ENCODE measurements around the gene HASPIN.
A peak's percentile ranks its signal among the peaks of the same experiment; 100 is the strongest.

Gene HASPIN

DNA sequence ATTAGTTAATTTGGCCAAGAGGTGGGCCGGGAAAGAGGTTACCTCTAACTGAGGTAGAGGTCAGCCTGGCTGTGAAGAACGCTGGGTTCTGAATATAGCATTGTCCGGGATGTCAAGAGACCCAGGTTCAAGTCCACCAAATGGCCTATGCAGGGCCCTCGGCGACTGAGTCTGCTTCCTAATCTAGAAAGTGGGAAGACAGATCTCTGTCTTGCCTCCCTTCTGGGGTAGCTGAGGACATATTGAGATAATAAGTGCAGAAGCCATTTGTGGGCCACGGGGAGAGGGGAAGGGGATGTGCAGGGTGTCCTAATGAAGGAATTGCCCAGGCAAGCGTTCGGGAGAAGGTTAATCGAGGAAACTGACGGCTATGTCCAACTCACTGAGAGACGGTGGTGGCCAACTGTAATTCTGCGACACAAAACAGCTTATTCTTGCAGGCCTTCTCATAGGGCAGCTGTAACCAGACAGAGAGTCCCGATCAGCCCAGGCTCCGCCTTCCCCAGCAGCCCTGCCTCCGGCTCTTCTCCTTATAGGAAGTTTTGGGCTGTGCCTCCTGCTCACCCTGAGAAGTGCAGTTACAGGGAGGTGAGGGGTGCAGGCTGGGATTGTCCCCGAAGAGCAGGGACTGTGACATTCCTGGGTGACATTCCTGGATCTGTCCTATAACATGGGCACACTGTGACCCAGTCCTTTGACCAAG lies 15.9 kb downstream of the HASPIN start:
- no peak for DNase-seq

GRCh38 chr17:3740611-3741073 lies 16.9 kb downstream of the HASPIN start:
- DNase-seq = no peak

- DNase-seq = no peak
These were observed 20.3 kb downstream of the HASPIN start for GRCh38 chr17:3744014-3744413.

DNA sequence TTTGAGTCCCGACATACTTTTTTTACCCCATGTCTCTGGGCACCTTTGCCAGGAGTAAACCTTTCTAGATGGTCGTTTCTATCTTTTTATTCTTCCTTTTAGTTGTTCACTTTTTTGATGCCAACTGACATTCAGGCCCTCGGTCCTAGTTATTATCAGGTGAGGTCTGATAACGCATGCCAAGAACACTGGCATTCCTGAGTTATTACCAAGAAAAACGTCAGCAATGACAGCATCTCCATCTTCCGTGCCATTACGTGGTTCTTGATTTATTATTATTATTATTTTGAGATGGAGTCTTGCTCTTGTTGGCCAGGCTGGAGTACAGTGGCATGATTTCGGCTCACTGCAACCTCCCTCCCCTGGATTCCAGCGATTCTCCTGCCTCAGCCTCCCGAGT lies 21.4 kb downstream of the HASPIN start:
- no peak for DNase-seq

DNA sequence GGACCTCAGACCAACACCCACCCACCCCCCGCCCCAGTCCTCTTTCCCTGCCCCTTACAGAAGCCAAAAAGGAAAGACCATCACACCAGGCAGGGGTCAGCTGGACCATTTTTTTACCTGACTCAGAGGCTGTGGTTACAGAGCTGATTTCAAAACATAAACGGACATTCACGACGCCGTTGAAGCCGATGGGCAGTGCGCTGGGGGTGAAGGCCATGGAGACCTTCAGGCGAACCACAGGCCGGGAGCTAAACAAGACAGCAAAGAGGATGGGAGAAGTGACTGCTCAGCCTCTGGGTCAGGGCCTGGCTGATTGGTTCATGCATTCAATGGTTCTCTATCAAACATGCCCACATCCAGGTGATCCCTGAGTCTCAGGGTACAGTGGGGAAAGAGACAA lies 24.1 kb downstream of the HASPIN start:
- no peak for DNase-seq

GRCh38 chr17:3748576-3748975 lies 24.9 kb downstream of the HASPIN start:
- DNase-seq = no peak

- no peak for DNase-seq
These were observed 26.6 kb downstream of the HASPIN start for GRCh38 chr17:3750296-3750695.

- no peak for DNase-seq
These were observed 27.2 kb downstream of the HASPIN start for GRCh38 chr17:3750926-3751325.

DNA sequence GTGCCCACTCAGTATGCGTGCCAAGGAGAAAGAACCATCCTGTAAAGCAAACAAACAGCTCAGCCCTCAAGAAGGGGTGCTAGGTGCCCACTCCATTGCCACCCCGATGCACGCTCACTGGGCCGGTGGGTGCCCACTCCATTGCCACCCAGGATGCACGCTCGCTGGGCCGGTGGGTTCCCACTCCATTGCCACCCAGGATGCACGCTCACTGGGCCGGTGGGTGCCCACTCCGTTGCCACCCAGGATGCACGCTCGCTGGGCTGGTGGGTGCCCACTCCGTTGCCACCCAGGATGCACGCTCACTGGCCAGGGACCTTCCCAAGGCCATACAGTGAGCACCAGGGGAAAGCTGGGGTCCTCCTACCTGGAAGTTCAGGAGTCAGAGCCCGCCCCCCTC lies 28.1 kb downstream of the HASPIN start:
- no peak for DNase-seq

DNA sequence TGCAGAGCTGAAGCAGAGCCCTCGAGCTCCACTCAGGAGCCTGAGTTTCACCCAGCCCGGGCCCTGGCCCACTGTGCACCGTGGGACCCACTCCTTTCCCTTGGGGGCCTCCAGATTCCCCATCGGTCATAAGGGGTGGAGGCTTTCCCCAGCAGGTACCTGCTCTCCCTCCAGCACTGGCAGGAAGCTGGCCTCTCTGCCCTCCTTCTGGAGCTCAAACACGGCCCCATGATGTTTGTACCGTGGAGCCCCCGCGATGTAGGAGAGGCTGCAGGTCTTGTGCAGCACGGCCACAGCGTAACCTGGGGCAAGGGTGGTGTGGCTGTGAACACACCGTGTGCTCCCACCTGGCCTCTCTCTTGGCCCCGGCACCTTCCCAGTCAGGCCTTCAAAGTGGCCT lies 29.9 kb downstream of the HASPIN start:
- no peak for DNase-seq

- no peak for DNase-seq
These were observed 30.4 kb downstream of the HASPIN start for GRCh38 chr17:3754066-3754457.

DNA sequence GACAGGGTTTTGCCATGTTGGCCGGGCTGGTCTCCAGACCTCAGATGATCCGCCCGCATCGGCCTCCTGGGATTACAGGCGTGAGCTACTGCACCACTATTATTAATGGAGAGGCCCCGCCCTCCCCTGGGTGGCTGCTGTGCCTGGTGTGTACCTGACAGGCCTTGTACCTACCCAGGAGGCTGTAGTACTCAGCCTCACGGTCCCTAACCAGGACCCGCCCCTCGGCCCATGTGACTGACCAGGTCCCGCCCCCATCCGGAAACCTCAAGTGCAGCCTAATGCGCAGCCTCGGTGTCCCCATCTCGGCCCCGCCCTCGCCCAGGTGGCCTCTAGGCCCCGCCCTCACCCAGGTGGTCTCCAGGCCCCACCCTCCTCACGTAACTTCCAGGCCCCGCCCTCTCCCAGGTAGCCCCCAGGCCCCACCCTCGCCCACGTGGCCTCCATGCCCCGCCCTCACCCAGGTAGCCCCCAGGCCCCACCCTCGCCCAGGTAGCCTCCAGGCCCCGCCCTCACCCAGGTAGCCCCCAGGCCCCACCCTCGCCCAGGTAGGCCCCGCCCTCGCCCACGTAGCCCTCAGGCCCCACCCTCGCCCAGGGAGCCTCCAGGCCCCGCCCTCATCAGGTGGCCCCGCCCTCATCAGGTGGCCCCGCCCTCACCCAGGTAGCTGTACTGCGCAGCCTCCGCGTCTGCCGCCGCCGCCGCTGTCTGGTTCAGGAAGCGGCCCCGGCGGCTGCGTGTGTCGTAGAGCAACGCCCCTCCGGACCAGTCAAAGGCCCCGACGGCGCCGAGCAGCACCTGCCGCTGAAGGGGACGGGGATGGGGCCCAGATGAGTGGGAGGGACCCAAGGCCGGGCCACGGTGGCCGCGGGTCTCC lies 31.0 kb downstream of the HASPIN start:
- peak; percentile 83 for DNase-seq

DNA sequence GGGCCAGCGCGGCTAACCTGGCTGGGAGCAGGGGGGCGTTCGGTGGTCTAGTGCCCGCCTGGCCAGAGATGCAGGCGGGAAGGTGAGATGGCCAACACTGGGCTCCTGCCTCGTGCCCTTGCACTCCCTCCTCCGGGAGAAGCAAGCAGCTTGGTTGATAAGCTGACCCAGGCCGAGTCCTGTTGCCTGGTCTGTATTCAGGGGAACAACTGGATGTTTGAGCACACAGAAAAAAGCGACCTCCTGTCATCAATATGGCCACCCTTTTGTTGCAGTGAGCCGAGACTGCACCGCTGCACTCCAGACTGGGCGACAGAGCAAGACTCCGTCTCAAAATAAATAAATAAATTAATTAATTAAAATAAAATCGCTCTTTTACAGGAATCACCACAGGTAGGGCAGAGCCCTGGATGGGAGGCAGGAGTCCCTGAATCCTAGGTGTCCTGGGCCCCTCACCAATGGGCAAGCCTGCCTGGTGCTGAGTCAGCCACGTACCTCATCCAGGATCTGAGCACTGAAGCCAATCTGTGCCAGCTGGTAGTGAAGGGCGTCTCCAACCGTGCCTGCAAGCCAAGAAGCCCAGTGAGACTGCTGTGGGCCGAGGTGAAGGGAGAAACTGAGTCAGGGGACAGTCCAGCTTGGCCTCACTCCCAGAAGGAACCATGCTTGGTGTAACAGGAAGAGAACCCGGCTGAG lies 31.8 kb downstream of the HASPIN start:
- no peak for DNase-seq

GRCh38 chr17:3759597-3760216 lies 36.0 kb downstream of the HASPIN start:
- no peak for DNase-seq

DNA sequence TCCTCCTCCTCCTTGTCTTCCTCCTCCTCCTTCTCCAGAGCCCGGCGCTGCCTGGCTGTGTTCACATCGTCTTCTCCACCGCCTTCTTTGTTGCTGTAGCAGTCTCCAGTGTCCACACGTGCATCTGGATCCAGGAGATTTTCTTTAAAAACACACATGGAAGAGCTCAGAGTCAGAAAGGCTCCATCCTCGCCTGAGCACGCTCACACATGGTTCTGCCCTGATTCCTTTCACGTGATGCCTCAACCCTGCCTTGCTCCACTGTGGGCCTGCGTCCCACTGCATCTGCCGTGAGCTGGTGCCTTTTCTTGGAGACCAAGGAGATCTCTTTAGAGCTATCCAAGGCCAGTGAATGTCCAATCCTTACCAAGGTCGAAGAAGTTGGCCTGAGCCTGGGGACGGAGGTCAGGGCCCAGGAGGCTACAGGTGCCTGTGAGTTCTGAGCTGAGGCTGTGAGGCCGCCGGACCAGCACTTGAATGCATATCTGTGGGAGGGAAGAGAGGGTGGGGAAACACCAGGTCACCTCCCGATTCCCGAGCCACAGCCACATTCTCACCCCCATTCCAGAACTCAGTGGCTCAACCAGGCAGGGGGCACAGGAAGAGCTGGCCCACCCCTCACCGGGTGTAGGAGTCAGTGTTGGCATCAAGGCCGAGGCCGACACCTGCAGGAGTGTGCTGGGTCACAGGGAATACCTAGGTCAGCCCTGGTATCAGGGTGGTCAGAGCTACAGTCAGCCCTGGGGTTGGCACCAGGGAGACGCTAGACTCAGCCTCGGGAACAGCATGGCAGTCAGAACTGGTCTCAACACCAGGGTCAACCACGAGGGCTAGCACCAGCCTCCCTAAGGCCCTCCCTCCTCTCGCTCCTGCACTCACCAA lies 37.6 kb downstream of the HASPIN start:
- DNase-seq = no peak

GRCh38 chr17:3761918-3762380 lies 38.2 kb downstream of the HASPIN start:
- DNase-seq = no peak

- no peak for DNase-seq
These were observed 39.4 kb downstream of the HASPIN start for GRCh38 chr17:3762922-3763776.

- DNase-seq = no peak
These were observed 40.1 kb downstream of the HASPIN start for GRCh38 chr17:3763777-3764170.

GRCh38 chr17:3765981-3766380 lies 42.3 kb downstream of the HASPIN start:
- DNase-seq = no peak

GRCh38 chr17:3766779-3767178 lies 43.1 kb downstream of the HASPIN start:
- no peak for DNase-seq

DNA sequence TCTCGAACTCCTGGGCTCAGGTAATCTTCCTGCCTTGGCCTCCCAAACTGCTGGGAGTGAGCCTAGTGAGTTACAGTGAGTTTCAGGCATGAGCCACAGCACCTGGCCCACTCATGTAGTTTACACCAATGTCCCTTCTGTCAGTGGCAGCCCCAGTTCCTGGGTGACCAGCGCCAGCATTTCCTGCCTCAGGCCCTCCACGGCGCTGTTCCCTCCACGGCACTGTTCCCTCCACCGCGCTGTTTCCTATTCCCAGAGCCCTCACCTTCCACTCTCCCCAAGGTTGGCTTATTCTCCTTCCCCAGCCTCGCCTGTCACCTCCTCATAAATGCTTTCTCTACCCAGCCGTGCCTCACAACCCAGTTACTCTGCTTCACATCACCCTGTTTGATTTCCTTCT lies 44.6 kb downstream of the HASPIN start:
- no peak for DNase-seq

Measured in hematopoietic multipotent progenitor cell treated with erythropoietin and hydrocortisone succinate and interleukin-3 and kit ligand, for 6 days (in vitro differentiated cells).